Gastroesophageal sphincter (tissue), 4 donors: Measurements from ENCODE around the gene RALGPS2. TPM values are rescaled to one million over a fixed set of nuclear protein-coding genes. Genes with fewer than 3 reads are reported as not detected.

Source experiments
- ATAC-seq: fragments of 150-250 bp; one replicate; pipeline ENCODE4 v1.9.1; 2016; ENCODE audit warnings: mild to moderate bottlenecking, moderate library complexity
- H3K27ac ChIP-seq, 4 donors: fragments of 200-600 bp; sonication (generic) in 3 of 4; 1 replicate in 3 of 4; 2 replicates in 1 of 4; pipeline ENCODE4 v1.5.1; 2016 to 2019
- H3K27me3 ChIP-seq: fragments of 200-600 bp; sonication (generic); one replicate; pipeline ENCODE4 v1.5.1; 2019
- H3K36me3 ChIP-seq, 2 donors: fragments of 200-600 bp; sonication (generic); one replicate each; pipeline ENCODE4 v1.5.1; 2019; ENCODE audit warnings: control low read depth in 1 of 2
- H3K4me1 ChIP-seq, 3 donors: fragments of 200-600 bp; sonication (generic); 1 replicate in 2 of 3; 2 replicates in 1 of 3; pipeline ENCODE4 v1.5.1; 2016 to 2019; ENCODE audit warnings: control low read depth in 2 of 3
- H3K4me3 ChIP-seq, 2 donors: fragments of 200-600 bp; sonication (generic); one replicate each; pipeline ENCODE4 v1.5.1; 2019; ENCODE audit warnings: mild to moderate bottlenecking in 1 of 2, moderate library complexity in 1 of 2
- H3K9me3 ChIP-seq, 3 donors: fragments of 200-600 bp; sonication (generic); one replicate each; pipeline ENCODE4 v1.5.1; 2017 to 2019; ENCODE audit warnings: control low read depth in 2 of 3
- EP300 ChIP-seq: sonication (generic); formaldehyde crosslinking; IDR thresholded peaks from one replicate; pipeline ENCODE4 v1.6.1; 2017; ENCODE audit warnings: antibody characterized with exemption, mild to moderate bottlenecking
- POLR2A ChIP-seq, 2 donors: fragments of 450-650 bp; IDR thresholded peaks; one replicate each; pipeline ENCODE4 v1.6.1; 2017; ENCODE audit warnings: antibody characterized with exemption in 2 of 2, mild to moderate bottlenecking in 2 of 2, moderate library complexity in 1 of 2
- POLR2AphosphoS5 ChIP-seq: sonication (generic); formaldehyde crosslinking; IDR thresholded peaks from one replicate; pipeline ENCODE4 v1.6.1; 2017; ENCODE audit warnings: antibody characterized with exemption
- WGBS, 2 donors: methylation state at CpG; one replicate each; pipeline ENCODE4 v1.1.5; 2018; ENCODE audit warnings: low coverage in 1 of 2; 5-methylcytosine and 5-hydroxymethylcytosine counted together
- total RNA-seq, 4 donors: library from RNA; depleted of rRNA; stranded (reverse); fragments of >200 nt; gene quantifications; one replicate each; pipeline ENCODE4 v1.1.0, GENCODE V29; 2016
- TF ChIP-seq, protein P1 (sequence below), 4 experiments: fragments of 200-600 bp in 2 of 4; fragments of 450-650 bp in 2 of 4; sonication (generic) in 1 of 4; IDR thresholded peaks; one replicate each; pipeline ENCODE4 v1.5.1; 2017 to 2019; ENCODE audit warnings: antibody characterized with exemption in 4 of 4, mild to moderate bottlenecking in 2 of 4, moderate library complexity in 2 of 4

Gene RALGPS2
- total RNA-seq, 4 donors from 2014 or later = 12.0 to 17.7 (median 15.1) TPM

GRCh38 chr1:178877896-178878295 is 152.9 kb downstream of the RALGPS2 start:
- 82 to 93% methylated on average over 2 to 3 of the region's 3 CpGs for WGBS, 2 donors
- peaks cover 0 to 2% (median 0%) of the 10 kb centered on the region in 3 donors for H3K4me1 ChIP-seq
- no peak for TF ChIP-seq POLR2A (IDR thresholded peaks at IDR 0.05)
- TF ChIP-seq POLR2AphosphoS5 = no peak
- no peak for TF ChIP-seq EP300
- TF ChIP-seq, protein P1, sequence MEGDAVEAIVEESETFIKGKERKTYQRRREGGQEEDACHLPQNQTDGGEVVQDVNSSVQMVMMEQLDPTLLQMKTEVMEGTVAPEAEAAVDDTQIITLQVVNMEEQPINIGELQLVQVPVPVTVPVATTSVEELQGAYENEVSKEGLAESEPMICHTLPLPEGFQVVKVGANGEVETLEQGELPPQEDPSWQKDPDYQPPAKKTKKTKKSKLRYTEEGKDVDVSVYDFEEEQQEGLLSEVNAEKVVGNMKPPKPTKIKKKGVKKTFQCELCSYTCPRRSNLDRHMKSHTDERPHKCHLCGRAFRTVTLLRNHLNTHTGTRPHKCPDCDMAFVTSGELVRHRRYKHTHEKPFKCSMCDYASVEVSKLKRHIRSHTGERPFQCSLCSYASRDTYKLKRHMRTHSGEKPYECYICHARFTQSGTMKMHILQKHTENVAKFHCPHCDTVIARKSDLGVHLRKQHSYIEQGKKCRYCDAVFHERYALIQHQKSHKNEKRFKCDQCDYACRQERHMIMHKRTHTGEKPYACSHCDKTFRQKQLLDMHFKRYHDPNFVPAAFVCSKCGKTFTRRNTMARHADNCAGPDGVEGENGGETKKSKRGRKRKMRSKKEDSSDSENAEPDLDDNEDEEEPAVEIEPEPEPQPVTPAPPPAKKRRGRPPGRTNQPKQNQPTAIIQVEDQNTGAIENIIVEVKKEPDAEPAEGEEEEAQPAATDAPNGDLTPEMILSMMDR (IDR thresholded peaks at IDR 0.05) = no peak
- no peaks in the 10 kb centered on the region for H3K36me3 ChIP-seq
- H3K4me3 ChIP-seq = no peak overlapping the region
- no peak for ATAC-seq
- H3K27me3 ChIP-seq = no peaks in the 10 kb centered on the region
- no peaks in the 10 kb centered on the region for H3K9me3 ChIP-seq
- H3K27ac ChIP-seq = no peak overlapping the region

- ATAC-seq = no peak
- Histone ChIP-seq H3K27me3 (no peaks in the 10 kb centered on the region), H3K27ac (no peak overlapping the region), H3K9me3 (no peaks in the 10 kb centered on the region), H3K4me3 (no peak overlapping the region), H3K4me1 (no peaks in the 10 kb centered on the region), H3K36me3 (no peaks in the 10 kb centered on the region)
- TF ChIP-seq, protein P1 (IDR thresholded peaks at IDR 0.05) = no peak
- TF ChIP-seq POLR2AphosphoS5 (no peak), POLR2A (IDR thresholded peaks at IDR 0.05) (no peak), EP300 (no peak)
- WGBS, 2 donors = 78 to 94% methylated on average over 3 of the region's 3 CpGs
These were observed 156.9 kb downstream of the RALGPS2 start for GRCh38 chr1:178881950-178882349.

DNA sequence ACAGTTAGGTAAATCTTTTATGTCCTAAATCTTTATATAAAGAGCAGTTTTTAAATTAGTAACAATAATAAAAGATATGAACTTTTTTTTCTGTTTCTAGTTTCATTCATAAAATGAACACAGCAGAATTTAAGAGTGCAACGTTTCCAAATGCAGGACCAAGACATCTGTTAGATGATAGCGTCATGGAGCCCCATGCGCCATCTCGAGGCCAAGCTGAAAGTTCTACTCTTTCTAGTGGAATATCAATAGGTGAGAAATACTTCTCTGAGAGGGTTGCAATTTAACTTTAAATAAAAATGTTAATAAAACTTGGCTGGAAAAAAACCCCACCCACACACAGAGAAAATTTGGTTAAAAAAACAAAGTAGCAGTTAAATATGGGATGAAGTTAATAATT is 160.8 kb downstream of the RALGPS2 start:
- Histone ChIP-seq H3K4me3 (no peak overlapping the region), H3K27ac (no peak overlapping the region), H3K27me3 (no peaks in the 10 kb centered on the region), H3K36me3 (no peaks in the 10 kb centered on the region), H3K9me3 (no peaks in the 10 kb centered on the region), H3K4me1 (no peaks in the 10 kb centered on the region)
- WGBS, 2 donors = 84 to 86% methylated on average over 4 of the region's 4 CpGs
- no peak for TF ChIP-seq POLR2A (IDR thresholded peaks at IDR 0.05)
- TF ChIP-seq, protein P1 (IDR thresholded peaks at IDR 0.05) = no peak
- TF ChIP-seq EP300 = no peak
- no peak for TF ChIP-seq POLR2AphosphoS5
- no peak for ATAC-seq

GRCh38 chr1:178886551-178886950 is 161.5 kb downstream of the RALGPS2 start:
- TF ChIP-seq, protein P1 (IDR thresholded peaks at IDR 0.05) = no peak
- no peak for TF ChIP-seq POLR2AphosphoS5
- no peak for TF ChIP-seq POLR2A (IDR thresholded peaks at IDR 0.05)
- no peak for TF ChIP-seq EP300
- no peaks in the 10 kb centered on the region for H3K9me3 ChIP-seq
- no peaks in the 10 kb centered on the region for H3K27me3 ChIP-seq
- no peaks in the 10 kb centered on the region for H3K36me3 ChIP-seq
- H3K4me1 ChIP-seq = peaks cover 0 to 5% (median 0%) of the 10 kb centered on the region in 3 donors
- no peak overlapping the region for H3K4me3 ChIP-seq
- H3K27ac ChIP-seq = no peak overlapping the region
- 82 to 100% methylated on average over 2 of the region's 2 CpGs for whole genome bisulfite sequencing, 2 donors
- no peak for ATAC-seq

- Histone ChIP-seq H3K27me3 (no peaks in the 10 kb centered on the region), H3K27ac (no peak overlapping the region), H3K4me3 (no peak overlapping the region), H3K9me3 (no peaks in the 10 kb centered on the region), H3K4me1 (peaks cover 0 to 5% (median 0%) of the 10 kb centered on the region in 3 donors), H3K36me3 (peaks cover 0 to 6% of the 10 kb centered on the region in 2 donors)
- TF ChIP-seq POLR2A (IDR thresholded peaks at IDR 0.05) (no peak), POLR2AphosphoS5 (no peak), EP300 (no peak)
- TF ChIP-seq, protein P1 (IDR thresholded peaks at IDR 0.05) = no peak
- no peak for ATAC-seq
These were observed 170.9 kb downstream of the RALGPS2 start for GRCh38 chr1:178895928-178896327.
